Panc1 (cell line): ENCODE measurements around the gene KDM3B. TPM values are rescaled to one million over a fixed set of nuclear protein-coding genes. Genes with fewer than 3 reads are reported as not detected.

Experiments
- ATAC-seq: fragments of 200-7000 bp; cut with Tn5 transposase; 2 replicates; pipeline ENCODE4 v1.9.1; 2020; ENCODE audit warnings: mild to moderate bottlenecking, moderate library complexity
- BruUV-seq: library from RNA; stranded (reverse); fragments of 400-500 nt; replicated peaks from 2 replicates; lab custom pipeline; 2021; lab: Mats Ljungman, UMichigan
- CTCF ChIA-PET: fragments of 300-600 bp; sonication (Branson Sonifier 250); formaldehyde crosslinking; loops from one replicate; lab custom pipeline; 2022; ENCODE audit warnings: antibody characterized with exemption; lab: Charles Lee
- POLR2A ChIA-PET: fragments of 300-600 bp; sonication (Branson Sonifier 250); formaldehyde crosslinking; loops from one replicate; lab custom pipeline; 2022; ENCODE audit warnings: antibody characterized with exemption; lab: Charles Lee
- DNase-seq: peaks from one replicate; pipeline ENCODE4 v3.0.0-alpha.2; 2010; ENCODE audit warnings: low read depth, low spot score
- H3K27ac ChIP-seq: 2 replicates; pipeline ENCODE4 v1.5.1; 2011; ENCODE audit warnings: mild to moderate bottlenecking, low read length, inconsistent platforms
- H3K27me3 ChIP-seq: fragments of 200-500 bp; sonication (Bioruptor generic); 2 replicates; pipeline ENCODE4 v1.6.0; 2014; ENCODE audit warnings: low read length, inconsistent platforms; ENCODE audit not compliant: control insufficient read depth, insufficient read depth
- H3K36me3 ChIP-seq: fragments of 200-500 bp; sonication (Bioruptor generic); 2 replicates; pipeline ENCODE4 v1.5.1; 2014; ENCODE audit warnings: inconsistent platforms, mild to moderate bottlenecking, low read length, moderate library complexity; ENCODE audit not compliant: control insufficient read depth, insufficient read depth
- H3K4me1 ChIP-seq: 2 replicates; pipeline ENCODE4 v1.5.1; 2011; ENCODE audit warnings: inconsistent platforms, mild to moderate bottlenecking, low read length, moderate library complexity; ENCODE audit not compliant: control insufficient read depth, insufficient read depth
- H3K4me3 ChIP-seq, 2 experiments: 2 replicates each; pipeline ENCODE4 v1.5.1; 2011 to 2012; ENCODE audit warnings: low read depth in 2 of 2, low read length in 2 of 2, mild to moderate bottlenecking in 2 of 2, inconsistent platforms in 1 of 2, moderate library complexity in 1 of 2
- H3K9me3 ChIP-seq: fragments of 200-500 bp; sonication (Bioruptor generic); 2 replicates; pipeline ENCODE4 v1.5.1; 2014; ENCODE audit warnings: low read depth, mild to moderate bottlenecking, inconsistent platforms, low read length, moderate library complexity; ENCODE audit not compliant: control insufficient read depth, insufficient read depth
- CTCF ChIP-seq: fragments of 450-650 bp; IDR thresholded peaks from 2 replicates; pipeline ENCODE4 v1.5.1; 2017; ENCODE audit warnings: mild to moderate bottlenecking
- SIN3A ChIP-seq: IDR thresholded peaks from 2 replicates; pipeline ENCODE4 v1.6.1; 2012; ENCODE audit warnings: low read depth, mild to moderate bottlenecking, low read length, moderate library complexity, borderline replicate concordance; ENCODE audit not compliant: insufficient read depth
- in situ Hi-C: cut with HindIII; loops from 2 replicates; pipeline ENCODE4 v1.10.0; 2016; ENCODE audit warnings: low sequenced_read_pairs, low pct_unique_long_range_greater_than_20kb
- intact Hi-C: fragments of 100-400 bp; cut with micrococcal nuclease; formaldehyde crosslinking; loops from one replicate; pipeline ENCODE4 v1.10.0; 2022; ENCODE audit not compliant: unreplicated experiment
- total RNA-seq: library from RNA; stranded (reverse); gene quantifications from one replicate; pipeline ENCODE4 v1.2.1, GENCODE V29; 2021; ENCODE audit not compliant: unreplicated experiment
- TF ChIP-seq, protein P1 (sequence below), 2 experiments: IDR thresholded peaks; 2 replicates each; pipeline ENCODE4 v1.6.1; 2011 to 2012; ENCODE audit warnings: low read depth in 2 of 2, control low read depth in 1 of 2, low read length in 1 of 2, mild to moderate bottlenecking in 1 of 2, moderate library complexity in 1 of 2; ENCODE audit not compliant: insufficient read depth in 1 of 2

KDM3B gene
- total RNA-seq, 1 experiment from 2014 or later: 65.0 TPM

- intact Hi-C loops (no loop called here), in situ Hi-C loops (no loop called here)
- no TSS peak for BruUV-seq
- Histone ChIP-seq H3K4me3 (no peak overlapping the region), H3K9me3 (no peaks in the 10 kb centered on the region), H3K27ac (no peak overlapping the region), H3K36me3 (no peaks in the 10 kb centered on the region), H3K4me1 (no peaks in the 10 kb centered on the region), H3K27me3 (no peaks in the 10 kb centered on the region)
- ChIA-PET POLR2A (no interaction called here), CTCF (no interaction called here)
- TF ChIP-seq CTCF (no peak), SIN3A (no peak)
- TF ChIP-seq, protein P1, sequence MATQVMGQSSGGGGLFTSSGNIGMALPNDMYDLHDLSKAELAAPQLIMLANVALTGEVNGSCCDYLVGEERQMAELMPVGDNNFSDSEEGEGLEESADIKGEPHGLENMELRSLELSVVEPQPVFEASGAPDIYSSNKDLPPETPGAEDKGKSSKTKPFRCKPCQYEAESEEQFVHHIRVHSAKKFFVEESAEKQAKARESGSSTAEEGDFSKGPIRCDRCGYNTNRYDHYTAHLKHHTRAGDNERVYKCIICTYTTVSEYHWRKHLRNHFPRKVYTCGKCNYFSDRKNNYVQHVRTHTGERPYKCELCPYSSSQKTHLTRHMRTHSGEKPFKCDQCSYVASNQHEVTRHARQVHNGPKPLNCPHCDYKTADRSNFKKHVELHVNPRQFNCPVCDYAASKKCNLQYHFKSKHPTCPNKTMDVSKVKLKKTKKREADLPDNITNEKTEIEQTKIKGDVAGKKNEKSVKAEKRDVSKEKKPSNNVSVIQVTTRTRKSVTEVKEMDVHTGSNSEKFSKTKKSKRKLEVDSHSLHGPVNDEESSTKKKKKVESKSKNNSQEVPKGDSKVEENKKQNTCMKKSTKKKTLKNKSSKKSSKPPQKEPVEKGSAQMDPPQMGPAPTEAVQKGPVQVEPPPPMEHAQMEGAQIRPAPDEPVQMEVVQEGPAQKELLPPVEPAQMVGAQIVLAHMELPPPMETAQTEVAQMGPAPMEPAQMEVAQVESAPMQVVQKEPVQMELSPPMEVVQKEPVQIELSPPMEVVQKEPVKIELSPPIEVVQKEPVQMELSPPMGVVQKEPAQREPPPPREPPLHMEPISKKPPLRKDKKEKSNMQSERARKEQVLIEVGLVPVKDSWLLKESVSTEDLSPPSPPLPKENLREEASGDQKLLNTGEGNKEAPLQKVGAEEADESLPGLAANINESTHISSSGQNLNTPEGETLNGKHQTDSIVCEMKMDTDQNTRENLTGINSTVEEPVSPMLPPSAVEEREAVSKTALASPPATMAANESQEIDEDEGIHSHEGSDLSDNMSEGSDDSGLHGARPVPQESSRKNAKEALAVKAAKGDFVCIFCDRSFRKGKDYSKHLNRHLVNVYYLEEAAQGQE (IDR thresholded peaks at IDR 0.05; ENCODE audit: insufficient read depth in 1 of 2, low read depth in 2 of 2, low read length in 1 of 2): no peak
- DNase-seq (no peak), ATAC-seq (no peak)
These were observed 46.7 kb upstream of the KDM3B start for GRCh38 chr5:138305797-138306196.

DNA sequence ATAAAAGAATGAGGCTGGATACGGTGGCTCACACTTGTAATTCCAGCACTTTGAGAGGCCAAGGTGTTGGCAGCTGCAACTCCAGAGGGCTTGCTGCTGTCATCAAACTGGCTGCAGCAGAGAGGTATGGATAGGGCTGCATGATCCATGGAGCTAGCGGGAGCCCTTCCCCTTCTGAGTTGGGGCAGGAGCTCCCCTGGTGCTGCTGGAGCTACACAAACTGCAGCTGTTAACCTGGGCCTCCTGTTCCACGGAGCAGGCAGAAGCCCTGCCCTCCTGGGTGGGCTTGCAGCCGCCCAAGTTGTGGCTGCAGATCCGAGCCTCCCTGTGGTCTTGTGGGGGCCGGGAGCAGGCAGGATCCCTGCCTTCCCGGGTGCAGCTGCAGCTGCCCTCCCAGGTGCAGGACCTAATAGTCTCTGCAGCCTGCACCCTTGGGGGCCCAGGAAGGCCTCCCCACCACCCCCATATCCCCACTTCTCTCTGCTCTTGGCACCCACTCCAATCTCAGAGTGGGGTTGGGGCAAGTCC is 36.7 kb upstream of the KDM3B start:
- no peak overlapping the region for H3K4me3 ChIP-seq
- no peaks in the 10 kb centered on the region; the same call in 1 of the 2 replicates for H3K36me3 ChIP-seq
- TF ChIP-seq CTCF: no peak
- TF ChIP-seq, protein P1 (IDR thresholded peaks at IDR 0.05; ENCODE audit: insufficient read depth in 1 of 2, low read depth in 2 of 2, low read length in 1 of 2): no peak
- intact Hi-C loops: no loop called here
- ATAC-seq (peak; percentile 18; the same call in 1 of the 2 replicates), DNase-seq (no peak)
- H3K27ac ChIP-seq: no peak overlapping the region
- H3K27me3 ChIP-seq: no peaks in the 10 kb centered on the region
- POLR2A ChIA-PET: no interaction called here
- in situ Hi-C loops: no loop called here
- H3K9me3 ChIP-seq: no peaks in the 10 kb centered on the region
- H3K4me1 ChIP-seq: no peaks in the 10 kb centered on the region
- CTCF ChIA-PET: no interaction called here
- BruUV-seq: no TSS peak
